ACC112 (cell line): ENCODE results near the gene ALKAL2.

Experiments
- H2AFZ ChIP-seq: fragments of 200-600 bp; sonication (generic); one replicate; pipeline ENCODE4 v1.6.0; 2017; ENCODE audit warnings: antibody characterized with exemption, low read length; ENCODE audit not compliant: unreplicated experiment
- H3K27ac ChIP-seq: fragments of 200-600 bp; sonication (generic); 2 replicates; pipeline ENCODE4 v1.5.1; 2014; ENCODE audit warnings: low read depth, mild to moderate bottlenecking, antibody characterized with exemption, low read length, moderate library complexity
- H3K27me3 ChIP-seq: fragments of 200-600 bp; sonication (generic); 2 replicates; pipeline ENCODE4 v1.6.1; 2014; ENCODE audit warnings: mild to moderate bottlenecking, antibody characterized with exemption, low read length, moderate library complexity, mixed read lengths; ENCODE audit not compliant: insufficient read depth
- H3K36me3 ChIP-seq: fragments of 200-600 bp; sonication (generic); 2 replicates; pipeline ENCODE4 v1.6.1; 2016; ENCODE audit warnings: mild to moderate bottlenecking, antibody characterized with exemption, low read length, moderate library complexity, mixed read lengths; ENCODE audit not compliant: insufficient read depth
- H3K4me1 ChIP-seq: fragments of 200-600 bp; sonication (generic); one replicate; pipeline ENCODE4 v1.6.1; 2016; ENCODE audit warnings: low read length, mixed read lengths; ENCODE audit not compliant: insufficient read depth, unreplicated experiment, control insufficient read depth
- H3K4me3 ChIP-seq: fragments of 200-600 bp; sonication (generic); 2 replicates; pipeline ENCODE4 v1.5.1; 2014; ENCODE audit warnings: mild to moderate bottlenecking, low read depth, low read length
- H3K79me2 ChIP-seq: fragments of 200-600 bp; sonication (generic); one replicate; pipeline ENCODE4 v1.6.0; 2016; ENCODE audit warnings: low read length; ENCODE audit not compliant: control insufficient read depth, unreplicated experiment, insufficient read depth

ALKAL2 gene

GRCh38 chr2:290090-290722, 2.3 kb upstream of the ALKAL2 start:
- Histone ChIP-seq H3K27ac (no peak overlapping the region), H3K4me1 (peaks cover 12% of the 10 kb centered on the region), H2AFZ (peak overlapping the region; percentile 79), H3K36me3 (no peaks in the 10 kb centered on the region), H3K79me2 (no peaks in the 10 kb centered on the region), H3K27me3 (peaks cover 53% of the 10 kb centered on the region), H3K4me3 (peak overlapping the region; percentile 74)

DNA sequence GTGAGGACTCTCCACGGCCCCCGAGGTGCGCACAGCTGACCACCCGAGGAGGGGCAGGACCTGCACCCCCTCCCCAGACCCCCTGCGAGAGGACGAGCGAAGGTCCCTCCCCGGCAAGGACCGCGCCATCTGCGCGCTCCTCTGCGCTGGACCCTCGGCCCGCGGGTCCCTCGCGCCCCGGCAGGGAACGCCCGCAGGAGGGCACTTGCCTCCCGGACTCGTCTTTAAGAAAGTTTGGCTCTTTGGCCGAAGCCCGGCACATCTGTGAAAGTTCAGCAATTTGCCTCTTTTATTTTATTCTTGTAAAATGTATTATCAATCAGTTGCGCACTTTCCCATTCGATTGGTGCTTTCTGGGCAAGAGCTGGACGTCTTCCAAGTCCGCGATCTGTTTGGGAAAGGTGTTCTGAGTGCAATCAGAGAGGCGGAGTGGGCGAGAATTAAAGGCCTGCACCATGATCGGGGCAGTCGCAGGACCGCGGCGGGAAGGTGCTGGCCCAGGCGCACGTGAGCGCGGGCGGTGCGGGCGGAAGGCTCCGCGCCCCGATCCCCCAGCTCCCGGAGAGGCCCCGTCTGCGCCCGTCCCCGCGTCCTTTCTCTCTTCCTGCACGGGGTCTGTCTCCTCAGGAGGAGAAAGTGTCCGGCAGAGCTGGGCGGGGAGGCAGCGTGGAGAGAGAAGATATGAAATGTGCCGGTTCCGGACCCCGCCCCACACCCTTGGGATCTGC, 1.6 kb upstream of the ALKAL2 start:
- H3K27me3 ChIP-seq = peaks cover 50% of the 10 kb centered on the region
- H3K4me1 ChIP-seq = peaks cover 19% of the 10 kb centered on the region
- H2AFZ ChIP-seq = peak overlapping the region; percentile 79
- no peaks in the 10 kb centered on the region for H3K36me3 ChIP-seq
- no peaks in the 10 kb centered on the region for H3K79me2 ChIP-seq
- H3K4me3 ChIP-seq = peak overlapping the region; percentile 74
- H3K27ac ChIP-seq = no peak overlapping the region

DNA sequence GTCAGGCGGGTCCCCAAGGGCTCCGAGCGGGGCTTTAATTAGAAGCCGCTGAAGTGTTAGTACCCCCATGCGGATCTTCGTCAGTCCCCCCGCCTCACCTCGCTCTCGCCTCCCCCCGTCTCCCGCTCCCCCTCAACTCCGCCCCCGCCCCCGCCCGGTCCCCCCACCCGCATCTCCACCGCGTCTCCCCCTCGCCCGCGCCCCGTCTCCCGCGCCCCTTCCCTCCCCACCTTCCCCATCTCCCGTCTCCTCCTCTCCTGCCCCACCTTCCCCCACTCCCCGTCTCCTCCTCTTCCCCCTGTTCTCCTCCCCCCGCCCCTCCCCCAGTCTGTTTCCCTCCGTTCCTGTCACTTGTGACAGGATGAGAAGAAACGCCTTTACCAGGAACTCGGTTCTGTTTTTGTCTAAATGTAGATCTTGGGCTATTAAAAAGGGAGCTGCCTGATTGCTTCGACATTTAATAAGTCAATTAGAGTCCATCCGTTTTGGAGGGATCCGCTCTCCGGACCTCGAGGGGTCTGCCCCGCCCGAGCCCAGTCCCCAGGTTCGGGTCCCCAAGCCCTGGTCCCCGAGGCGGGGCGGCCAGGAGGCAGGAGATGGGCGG, 969 bp upstream of the ALKAL2 start:
- Histone ChIP-seq H3K27ac (no peak overlapping the region), H3K79me2 (no peaks in the 10 kb centered on the region), H3K4me3 (peak overlapping the region; percentile 74), H3K4me1 (peaks cover 26% of the 10 kb centered on the region), H3K36me3 (no peaks in the 10 kb centered on the region), H3K27me3 (peaks cover 50% of the 10 kb centered on the region), H2AFZ (no peak overlapping the region)

DNA sequence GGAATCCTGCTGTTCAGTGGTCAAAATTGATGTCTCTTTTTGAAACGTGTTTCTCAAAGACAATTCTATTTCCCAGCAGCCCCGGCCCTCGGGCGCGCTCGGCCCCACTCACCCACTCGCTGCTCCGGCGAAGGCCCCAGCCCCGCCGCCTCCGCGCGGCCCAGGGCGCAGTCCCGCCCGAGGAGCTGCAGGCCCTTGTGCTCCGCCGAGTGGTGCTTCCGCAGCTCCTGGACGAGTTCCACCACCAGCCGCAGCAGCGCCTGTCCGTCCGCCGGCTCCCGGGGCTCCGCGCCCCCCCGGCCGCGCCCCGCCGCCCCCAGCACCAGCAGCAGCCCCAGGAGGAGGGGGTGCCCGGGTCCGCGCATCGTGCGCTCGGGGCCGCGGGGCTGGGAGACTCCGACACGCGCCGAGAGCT, 413 bp downstream of the ALKAL2 start:
- H3K4me1 ChIP-seq = peaks cover 27% of the 10 kb centered on the region
- H3K27ac ChIP-seq = no peak overlapping the region
- H3K36me3 ChIP-seq = 0 out of 2 replicates have a peak, but pooled peaks cover 6% of the 10 kb centered on the region
- no peaks in the 10 kb centered on the region for H3K79me2 ChIP-seq
- no peak overlapping the region for H2AFZ ChIP-seq
- peaks cover 45% of the 10 kb centered on the region for H3K27me3 ChIP-seq
- peak overlapping the region; percentile 19; the same call in 1 of the 2 replicates for H3K4me3 ChIP-seq

- H3K4me1 ChIP-seq = peaks cover 27% of the 10 kb centered on the region
- no peak overlapping the region for H3K4me3 ChIP-seq
- no peaks in the 10 kb centered on the region for H3K79me2 ChIP-seq
- H2AFZ ChIP-seq = no peak overlapping the region
- 0 out of 2 replicates have a peak, but pooled peaks cover 6% of the 10 kb centered on the region for H3K36me3 ChIP-seq
- no peak overlapping the region for H3K27ac ChIP-seq
- H3K27me3 ChIP-seq = peaks cover 40% of the 10 kb centered on the region
Observed at GRCh38 chr2:286774-287392, 1.0 kb downstream of the ALKAL2 start.

DNA sequence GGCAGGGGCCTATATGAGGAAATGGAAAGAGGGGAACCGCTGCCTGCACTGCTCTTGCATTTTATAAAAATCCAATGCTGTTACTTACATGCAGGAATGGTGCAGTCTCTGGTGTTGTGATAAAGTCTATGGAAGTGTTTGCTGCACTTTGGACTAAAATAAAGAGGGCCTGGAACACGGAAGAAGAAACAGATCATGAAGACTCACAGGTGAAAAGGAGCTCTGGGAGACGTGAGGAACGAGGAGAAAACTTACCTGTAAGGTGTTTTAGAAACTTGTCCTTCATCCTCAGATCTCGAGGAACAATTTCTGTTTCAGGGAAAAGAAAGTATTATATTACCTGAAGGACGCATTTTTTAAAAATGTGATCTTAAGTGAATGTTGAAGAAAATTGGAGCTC, 1.9 kb downstream of the ALKAL2 start:
- Histone ChIP-seq H3K4me3 (no peak overlapping the region), H3K27ac (no peak overlapping the region), H2AFZ (no peak overlapping the region), H3K79me2 (no peaks in the 10 kb centered on the region), H3K27me3 (peaks cover 37% of the 10 kb centered on the region), H3K4me1 (peaks cover 27% of the 10 kb centered on the region), H3K36me3 (0 out of 2 replicates have a peak, but pooled peaks cover 6% of the 10 kb centered on the region)

DNA sequence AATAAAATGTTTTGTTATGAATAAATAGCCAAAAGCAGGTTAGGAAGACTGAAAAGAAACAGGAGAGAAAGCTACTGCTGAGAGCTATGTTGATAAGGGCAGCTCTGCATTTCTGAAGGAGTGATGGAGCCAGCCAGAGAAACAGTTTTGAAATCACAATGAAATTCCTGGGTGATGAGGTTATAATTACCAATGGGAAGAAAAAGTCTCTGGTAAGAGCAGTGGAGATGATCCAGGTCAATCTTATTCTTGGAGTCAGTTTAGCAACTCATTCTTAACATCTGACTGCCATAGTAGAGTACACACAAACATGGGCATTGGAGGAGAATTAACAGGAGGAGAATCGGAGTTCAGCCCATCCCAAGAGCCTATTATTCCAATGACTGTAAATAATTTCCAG, 2.4 kb downstream of the ALKAL2 start:
- Histone ChIP-seq H3K36me3 (peaks cover 6% of the 10 kb centered on the region; the same call in 1 of the 2 replicates), H3K4me3 (no peak overlapping the region), H3K4me1 (peaks cover 27% of the 10 kb centered on the region), H3K27ac (0 out of 2 replicates have a peak overlapping the region, but pooled peaks have one; percentile 31), H2AFZ (no peak overlapping the region), H3K79me2 (no peaks in the 10 kb centered on the region), H3K27me3 (peaks cover 32% of the 10 kb centered on the region)

- H3K79me2 ChIP-seq = no peaks in the 10 kb centered on the region
- no peak overlapping the region for H2AFZ ChIP-seq
- H3K27ac ChIP-seq = 0 out of 2 replicates have a peak overlapping the region, but pooled peaks have one; percentile 31
- H3K27me3 ChIP-seq = peaks cover 30% of the 10 kb centered on the region
- H3K4me3 ChIP-seq = no peak overlapping the region
- peaks cover 9% of the 10 kb centered on the region; the same call in 1 of the 2 replicates for H3K36me3 ChIP-seq
- H3K4me1 ChIP-seq = peaks cover 27% of the 10 kb centered on the region
Observed at GRCh38 chr2:284896-285492, 2.9 kb downstream of the ALKAL2 start.

- Histone ChIP-seq H3K4me3 (no peak overlapping the region), H3K36me3 (peaks cover 14% of the 10 kb centered on the region; the same call in 1 of the 2 replicates), H3K4me1 (peaks cover 26% of the 10 kb centered on the region), H2AFZ (no peak overlapping the region), H3K27me3 (peaks cover 23% of the 10 kb centered on the region), H3K79me2 (no peaks in the 10 kb centered on the region), H3K27ac (no peak overlapping the region)
Observed at GRCh38 chr2:283996-284794, 3.7 kb downstream of the ALKAL2 start.
